K562 (cell line): Measurements from ENCODE around the gene HOXC5. TPM values are rescaled to one million over a fixed set of nuclear protein-coding genes. Genes with fewer than 3 reads are reported as not detected.

Source experiments
- ATF3 ChIP-seq, 2 experiments: fragments of 450-650 bp in 1 of 2; sonication (generic) in 1 of 2; formaldehyde crosslinking in 1 of 2; IDR thresholded peaks in 1 of 2; conservative IDR thresholded peaks in 1 of 2; 2 replicates each; pipeline versions ENCODE4 v1.6.1 to v1.8.1; 2016 to 2023; ENCODE audit warnings: mild to moderate bottlenecking in 2 of 2, moderate library complexity in 2 of 2, inconsistent platforms in 1 of 2, missing genetic modification reagents in 1 of 2
- FOXK2 ChIP-seq, 2 experiments: fragments of 450-650 bp; IDR thresholded peaks in 1 of 2; conservative IDR thresholded peaks in 1 of 2; 2 replicates each; pipeline ENCODE4 v1.6.1; 2016; ENCODE audit warnings: low read depth in 2 of 2, mild to moderate bottlenecking in 1 of 2
- MEIS2 ChIP-seq: fragments of 450-650 bp; IDR thresholded peaks from 2 replicates; pipeline ENCODE4 v1.6.1; 2014; ENCODE audit warnings: mild to moderate bottlenecking; ENCODE audit not compliant: partially characterized antibody
- OTX1 ChIP-seq: fragments of 450-650 bp; formaldehyde crosslinking; IDR thresholded peaks from 2 replicates; pipeline ENCODE4 v1.4.0; 2022; ENCODE audit warnings: mild to moderate bottlenecking
- ZBTB40 ChIP-seq, 2 experiments: fragments of 450-650 bp in 1 of 2; sonication (generic) in 1 of 2; formaldehyde crosslinking in 1 of 2; IDR thresholded peaks; 2 replicates each; pipeline versions ENCODE4 v1.7.1 to v1.9.0; 2016 to 2022; ENCODE audit warnings: inconsistent platforms in 1 of 2, mild to moderate bottlenecking in 1 of 2, missing genetic modification reagents in 1 of 2
- ZBTB7A ChIP-seq: IDR thresholded peaks from 2 replicates; pipeline ENCODE4 v1.6.1; 2011; ENCODE audit warnings: low read depth, mild to moderate bottlenecking, low read length, moderate library complexity, borderline replicate concordance; ENCODE audit not compliant: control insufficient read depth
- ZNF280B ChIP-seq: fragments of 250-450 bp; sonication (Bioruptor Pico); IDR thresholded peaks from 2 replicates; pipeline ENCODE4 v1.5.1; 2021; ENCODE audit warnings: mild to moderate bottlenecking
- ZNF740 ChIP-seq, 3 experiments: fragments of 200-800 bp in 1 of 3; sonication (Bioruptor generic) in 1 of 3; sonication (generic) in 1 of 3; formaldehyde crosslinking in 1 of 3; IDR thresholded peaks; 2 replicates each; pipeline versions ENCODE4 v1.6.1 to v1.8.0; 2016 to 2022; ENCODE audit warnings: mild to moderate bottlenecking in 2 of 3, missing compliant biosample characterization in 2 of 3, missing genetic modification characterization in 2 of 3, missing genetic modification reagents in 1 of 3
- polyA plus RNA-seq, 8 experiments: library from polyadenylated mRNA; depleted of rRNA in 4 of 8; stranded (reverse) in 5 of 8; unstranded in 3 of 8; fragments of >200 nt; fragmentation: Nextera tagmentation in 2 of 8; fragmentation: Illumina TruSeq in 1 of 8; extraction: Ambion mirVana in 2 of 8; extraction: Trizol in 1 of 8; gene quantifications; 2 replicates each; pipeline versions ENCODE4 v1.2.1 to v1.2.3, GENCODE V29; 2011 to 2014; ENCODE audit warnings: inconsistent platforms in 1 of 8, missing spikeins in 1 of 8
- total RNA-seq, 7 experiments: library from RNA; depleted of rRNA in 6 of 7; stranded (reverse); fragments of >200 nt in 6 of 7; fragmentation: Illumina TruSeq in 2 of 7; extraction: Trizol in 2 of 7; gene quantifications; 2 replicates each; pipeline versions ENCODE4 v1.2.1 to v1.2.3, GENCODE V29; 2011 to 2021; ENCODE audit warnings: low replicate concordance in 1 of 7
- TF ChIP-seq, protein P1 (sequence below): fragments of 450-650 bp; IDR thresholded peaks from 2 replicates; pipeline ENCODE4 v1.6.1; 2016

HOXC5 gene
- total and polyA plus RNA-seq, 9 of the 15 experiments (the other 6 are each of a cell fraction or from before 2014, with no cell fraction given) = 0.10 to 0.44 (median 0.18) TPM; not detected in 4

GRCh38 chr12:54010053-54010971 lies 22.5 kb upstream of the HOXC5 start (continued):
- TF ChIP-seq ZBTB40 (IDR thresholded peaks at IDR 0.05) = no peak
- no peak for TF ChIP-seq ZBTB40 (CRISPR knock-in tag; IDR thresholded peaks at IDR 0.05)
- peak; percentile 62 for TF ChIP-seq MEIS2
- TF ChIP-seq ZNF740 (CRISPR knock-in tag; IDR thresholded peaks at IDR 0.05) = 0 out of 2 replicates have a peak, but pooled peaks have one; percentile 6
- no peak for TF ChIP-seq ZNF740 (tag; IDR thresholded peaks at IDR 0.05)
- TF ChIP-seq ATF3 (IDR thresholded peaks at IDR 0.05) = no peak
- no peak for TF ChIP-seq ATF3 (CRISPR knock-in tag; conservative IDR thresholded peaks at IDR 0.05)
- TF ChIP-seq FOXK2 (conservative IDR thresholded peaks at IDR 0.05 in 1 of 2, IDR thresholded peaks at IDR 0.05 in 1 of 2; ENCODE audit: low read depth in 2 of 2) = 0 out of 4 replicates have a peak, but pooled peaks of 1 of the 2 experiments have one; percentile 13
- 0 out of 2 replicates have a peak, but pooled peaks have one; percentile 30 for TF ChIP-seq ZBTB7A
- TF ChIP-seq ZNF280B = no peak
- TF ChIP-seq, protein P1, sequence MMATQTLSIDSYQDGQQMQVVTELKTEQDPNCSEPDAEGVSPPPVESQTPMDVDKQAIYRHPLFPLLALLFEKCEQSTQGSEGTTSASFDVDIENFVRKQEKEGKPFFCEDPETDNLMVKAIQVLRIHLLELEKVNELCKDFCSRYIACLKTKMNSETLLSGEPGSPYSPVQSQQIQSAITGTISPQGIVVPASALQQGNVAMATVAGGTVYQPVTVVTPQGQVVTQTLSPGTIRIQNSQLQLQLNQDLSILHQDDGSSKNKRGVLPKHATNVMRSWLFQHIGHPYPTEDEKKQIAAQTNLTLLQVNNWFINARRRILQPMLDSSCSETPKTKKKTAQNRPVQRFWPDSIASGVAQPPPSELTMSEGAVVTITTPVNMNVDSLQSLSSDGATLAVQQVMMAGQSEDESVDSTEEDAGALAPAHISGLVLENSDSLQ = peak; percentile 8; the same call in 1 of the 2 replicates
- no peak for TF ChIP-seq OTX1
